Erythroblast (primary cell): ENCODE data around the gene CAMSAP3.

Experiments used
- GATA1 ChIP-seq: IDR thresholded peaks from 2 replicates; pipeline ENCODE4 v1.6.1; 2011; ENCODE audit warnings: low read depth, mild to moderate bottlenecking, control low read depth, low read length, moderate library complexity
- POLR2A ChIP-seq: IDR thresholded peaks from 2 replicates; pipeline ENCODE4 v1.6.1; 2011; ENCODE audit warnings: mild to moderate bottlenecking, low read length

- TF ChIP-seq POLR2A (no peak), GATA1 (no peak)
These were observed 13.2 kb upstream of the CAMSAP3 start for GRCh38 chr19:7582446-7582845.
